ENCODE results near the gene METRN.

METRN gene

DNA sequence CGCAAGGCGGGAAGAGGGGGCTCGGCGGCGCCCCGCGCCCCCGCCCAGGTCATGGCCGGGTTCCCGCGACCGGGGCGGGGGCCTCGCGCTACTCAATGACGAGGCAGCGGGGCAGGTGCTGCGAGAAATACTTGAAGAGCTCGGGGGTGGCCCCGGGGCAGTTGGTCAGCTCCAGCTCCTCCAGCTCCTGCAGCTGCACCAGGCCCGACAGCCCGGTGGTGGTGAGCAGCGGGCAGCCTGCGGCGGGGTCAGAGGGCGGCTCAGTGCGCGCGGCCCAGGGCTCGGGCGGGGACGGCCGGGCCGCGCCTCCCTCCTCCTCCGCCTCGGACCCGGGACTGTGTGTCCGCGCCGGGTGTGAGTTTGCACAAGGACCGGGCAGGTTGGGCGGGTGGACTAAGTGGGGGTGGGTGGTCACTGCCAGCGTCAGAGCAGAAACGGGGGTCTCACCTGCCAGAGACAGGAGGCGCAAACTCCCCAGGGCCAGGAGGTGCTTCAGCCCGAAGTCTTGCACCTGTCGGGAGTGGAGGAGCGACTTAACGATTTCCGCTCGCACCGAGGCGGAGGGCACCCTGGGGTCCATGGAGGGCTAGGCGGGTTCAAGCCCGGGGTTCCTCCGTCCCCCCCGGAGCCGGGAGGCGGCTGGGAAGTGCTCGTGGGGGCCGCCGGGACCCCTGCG, 20.6 kb upstream of the METRN start:
- TF ChIP-seq, protein P1, sequence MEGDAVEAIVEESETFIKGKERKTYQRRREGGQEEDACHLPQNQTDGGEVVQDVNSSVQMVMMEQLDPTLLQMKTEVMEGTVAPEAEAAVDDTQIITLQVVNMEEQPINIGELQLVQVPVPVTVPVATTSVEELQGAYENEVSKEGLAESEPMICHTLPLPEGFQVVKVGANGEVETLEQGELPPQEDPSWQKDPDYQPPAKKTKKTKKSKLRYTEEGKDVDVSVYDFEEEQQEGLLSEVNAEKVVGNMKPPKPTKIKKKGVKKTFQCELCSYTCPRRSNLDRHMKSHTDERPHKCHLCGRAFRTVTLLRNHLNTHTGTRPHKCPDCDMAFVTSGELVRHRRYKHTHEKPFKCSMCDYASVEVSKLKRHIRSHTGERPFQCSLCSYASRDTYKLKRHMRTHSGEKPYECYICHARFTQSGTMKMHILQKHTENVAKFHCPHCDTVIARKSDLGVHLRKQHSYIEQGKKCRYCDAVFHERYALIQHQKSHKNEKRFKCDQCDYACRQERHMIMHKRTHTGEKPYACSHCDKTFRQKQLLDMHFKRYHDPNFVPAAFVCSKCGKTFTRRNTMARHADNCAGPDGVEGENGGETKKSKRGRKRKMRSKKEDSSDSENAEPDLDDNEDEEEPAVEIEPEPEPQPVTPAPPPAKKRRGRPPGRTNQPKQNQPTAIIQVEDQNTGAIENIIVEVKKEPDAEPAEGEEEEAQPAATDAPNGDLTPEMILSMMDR (IDR thresholded peaks at IDR 0.05; ENCODE audit: control insufficient read depth, extremely low read depth, insufficient read depth) = no peak
- no peak for DNase-seq (ENCODE audit: low read depth)
- peak overlapping the region; percentile 56 for H3K4me3 ChIP-seq (ENCODE audit: low read depth, low read length)

DNA sequence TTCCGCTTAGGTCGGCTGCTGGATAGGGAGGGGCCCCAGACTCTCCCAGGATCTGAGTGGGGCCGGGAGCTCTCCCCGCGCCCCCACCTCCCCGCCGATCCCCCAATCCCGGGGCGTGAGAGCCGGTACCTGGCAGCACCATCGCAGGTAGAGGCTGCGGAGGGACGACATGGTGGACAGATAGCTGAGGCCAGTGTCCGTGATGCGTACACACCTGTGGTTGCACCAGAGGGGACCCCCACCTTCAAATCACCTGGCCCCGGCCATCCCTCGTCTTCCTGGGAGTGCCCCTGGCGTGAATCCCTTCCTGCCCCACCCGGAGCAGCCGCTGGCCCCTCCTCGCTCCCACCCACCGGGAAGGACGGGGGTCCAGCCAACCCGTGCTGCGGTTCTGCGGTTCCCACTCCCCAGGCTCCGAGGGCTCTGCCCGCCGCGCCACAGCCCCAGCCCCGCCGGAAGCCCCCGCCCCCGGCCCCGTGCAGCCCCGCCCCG, 20.0 kb upstream of the METRN start:
- H3K4me3 ChIP-seq (ENCODE audit: low read depth, low read length) = peak overlapping the region; percentile 56
- TF ChIP-seq, protein P1 (IDR thresholded peaks at IDR 0.05; ENCODE audit: control insufficient read depth, extremely low read depth, insufficient read depth) = no peak
- no peak for DNase-seq (ENCODE audit: low read depth)

DNA sequence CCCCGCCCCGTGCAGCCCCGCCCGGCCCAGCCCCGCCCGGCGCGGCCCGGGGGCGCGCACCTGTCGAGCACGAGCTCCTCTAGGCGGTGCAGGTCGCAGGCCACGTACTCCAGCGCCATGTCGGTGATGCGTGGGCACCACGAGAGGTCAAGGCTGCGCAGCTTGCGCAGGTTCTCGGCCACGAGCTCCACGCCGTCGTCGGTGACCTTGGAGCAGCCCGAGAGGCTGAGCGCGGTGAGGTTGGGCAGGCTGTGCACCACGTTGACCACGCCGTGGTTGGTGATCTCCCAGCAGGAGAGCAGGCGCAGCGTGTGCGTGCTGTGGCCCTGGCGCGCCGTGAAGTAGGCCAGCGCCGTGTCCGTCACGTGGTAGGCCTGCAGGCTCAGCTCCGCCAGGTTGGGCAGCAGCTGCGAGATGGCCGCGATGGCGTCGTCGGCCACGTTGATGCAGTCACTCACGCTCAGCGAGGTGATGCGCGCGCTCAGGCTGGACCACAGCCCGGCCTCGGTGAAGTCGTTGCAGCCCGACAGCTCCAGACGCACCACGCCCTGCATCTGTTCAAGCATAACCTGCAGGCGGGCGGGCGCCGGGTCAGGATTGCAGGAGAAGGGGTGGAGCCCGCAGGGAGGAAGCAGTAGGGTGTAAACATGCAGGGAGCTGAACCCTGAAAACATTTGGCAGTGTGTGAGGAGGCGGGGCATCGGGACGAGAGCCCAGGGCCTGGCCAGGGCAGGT, 19.4 kb upstream of the METRN start:
- peak; percentile 66 for DNase-seq (ENCODE audit: low read depth)
- peak overlapping the region; percentile 56 for H3K4me3 ChIP-seq (ENCODE audit: low read depth, low read length)

DNA sequence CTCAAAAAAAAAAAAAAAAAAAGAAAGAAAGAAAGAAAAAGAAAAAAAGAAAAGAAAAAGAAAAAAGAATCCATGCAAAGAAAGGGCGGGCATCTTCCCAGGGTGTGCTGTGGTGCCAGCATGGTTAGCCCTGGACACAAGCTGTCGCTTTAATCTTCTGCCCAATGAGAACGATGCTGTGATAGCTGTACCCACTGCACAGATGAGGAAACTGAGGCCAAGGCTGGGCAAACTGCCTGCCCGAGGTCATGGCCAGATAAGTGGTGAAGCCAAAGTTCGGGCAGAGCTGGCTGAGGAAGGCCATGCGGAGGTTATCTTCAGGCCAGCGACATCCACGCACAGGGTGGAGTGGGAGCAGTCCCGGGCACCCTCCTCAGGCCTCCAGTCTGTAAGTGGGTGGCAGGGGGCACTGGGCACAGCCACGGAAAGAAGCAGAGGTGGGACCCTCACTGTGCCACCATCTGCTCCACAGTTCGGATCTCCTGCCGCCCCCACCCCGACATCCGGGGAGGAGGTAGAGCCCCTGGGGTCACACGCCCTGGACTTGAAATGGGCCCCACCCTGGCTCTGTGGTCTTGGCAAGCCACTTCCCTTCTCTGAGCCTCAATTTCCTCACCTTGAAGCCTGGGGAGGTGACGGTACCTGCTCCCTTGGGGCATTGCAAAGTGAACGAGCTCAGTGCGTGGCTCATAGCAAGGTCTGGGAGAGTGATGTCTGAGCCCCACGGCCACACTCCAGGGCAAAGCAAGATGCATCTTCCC, 15.8 kb upstream of the METRN start:
- DNase-seq (ENCODE audit: low read depth) = no peak
- H3K4me3 ChIP-seq (ENCODE audit: low read depth, low read length) = no peak overlapping the region
- TF ChIP-seq, protein P1 (IDR thresholded peaks at IDR 0.05; ENCODE audit: control insufficient read depth, extremely low read depth, insufficient read depth) = no peak

More for the DNA sequence above, 19.4 kb upstream of the METRN start:
- TF ChIP-seq, protein P1 (IDR thresholded peaks at IDR 0.05; ENCODE audit: control insufficient read depth, extremely low read depth, insufficient read depth) = no peak

DNA sequence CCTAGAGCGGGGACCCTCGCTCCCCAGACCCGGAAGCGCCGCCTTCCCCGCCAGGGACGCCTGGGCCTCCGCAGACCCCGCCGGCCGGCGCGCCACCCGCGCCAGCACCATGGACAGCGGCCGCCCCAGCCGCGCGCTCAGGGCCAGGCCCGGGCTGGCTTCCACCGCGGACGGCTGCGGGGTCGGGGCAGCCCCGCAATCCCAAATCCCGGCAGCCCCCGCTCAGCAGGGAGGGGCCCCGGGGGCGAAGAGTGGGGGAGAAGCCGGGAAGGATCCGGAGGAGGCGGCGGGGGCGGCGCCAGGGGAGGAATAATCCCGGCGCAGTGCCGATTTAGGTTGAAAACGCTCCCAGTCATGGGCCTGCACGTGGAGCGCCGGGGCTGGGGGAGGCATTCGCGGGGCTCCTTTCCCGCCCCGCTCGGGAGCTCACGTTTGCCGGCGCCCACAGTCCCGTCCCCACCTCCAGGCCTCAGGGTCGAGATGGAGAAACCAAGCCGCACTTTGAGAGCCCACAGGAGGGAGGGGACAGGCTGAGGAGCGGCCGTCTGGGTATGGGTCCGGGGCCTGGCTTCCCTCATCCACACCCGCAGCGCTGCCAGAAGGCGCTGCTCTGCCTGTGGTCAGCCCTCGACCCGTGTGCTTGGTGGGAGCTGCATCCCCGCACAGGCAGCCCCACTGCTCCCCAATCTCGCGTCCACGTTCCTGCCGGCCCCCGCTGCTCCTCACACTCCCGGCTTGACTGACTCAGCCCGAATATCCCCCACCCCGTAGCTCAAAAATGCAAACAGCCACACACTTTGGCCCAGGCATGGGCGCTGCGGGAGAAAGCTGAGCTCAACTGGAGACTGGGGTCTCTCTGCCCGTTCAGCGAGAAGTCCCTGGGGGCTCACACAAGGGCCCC, 14.0 kb upstream of the METRN start:
- no peak overlapping the region for H3K4me3 ChIP-seq (ENCODE audit: low read depth, low read length)
- DNase-seq (ENCODE audit: low read depth) = no peak
- TF ChIP-seq, protein P1 (IDR thresholded peaks at IDR 0.05; ENCODE audit: control insufficient read depth, extremely low read depth, insufficient read depth) = no peak

DNA sequence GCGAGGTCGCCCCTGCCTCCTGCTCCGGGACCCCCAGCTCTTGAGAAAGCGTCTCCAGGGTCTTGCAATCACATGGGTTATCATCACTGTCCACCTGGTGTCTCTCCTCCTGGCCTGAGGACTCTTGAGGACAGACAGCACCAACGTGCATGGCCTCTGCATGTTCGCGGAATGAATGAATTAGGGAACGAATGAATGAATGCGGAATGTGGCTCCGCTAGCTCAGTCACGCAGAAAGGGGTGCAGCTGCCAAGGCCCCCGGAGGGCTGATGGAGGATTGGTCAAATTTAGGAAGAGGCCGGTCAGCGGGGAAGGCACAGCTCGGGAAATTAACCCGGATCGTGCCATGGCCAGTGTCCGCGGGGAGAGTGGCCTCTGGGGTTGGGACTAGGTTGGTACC, 12.6 kb upstream of the METRN start:
- DNase-seq (ENCODE audit: low read depth) = no peak
- H3K4me3 ChIP-seq (ENCODE audit: low read depth, low read length) = no peak overlapping the region
- TF ChIP-seq, protein P1 (IDR thresholded peaks at IDR 0.05; ENCODE audit: control insufficient read depth, extremely low read depth, insufficient read depth) = no peak

All from LNCaP clone FGC (cell line).